ENCODE data around the gene TSC1. TPM values are rescaled to one million over a fixed set of nuclear protein-coding genes. Genes with fewer than 3 reads are reported as not detected.

The TSC1 gene
- total and polyA plus RNA-seq, 4 donors = 43.6 to 48.8 (median 47.3) TPM

DNA sequence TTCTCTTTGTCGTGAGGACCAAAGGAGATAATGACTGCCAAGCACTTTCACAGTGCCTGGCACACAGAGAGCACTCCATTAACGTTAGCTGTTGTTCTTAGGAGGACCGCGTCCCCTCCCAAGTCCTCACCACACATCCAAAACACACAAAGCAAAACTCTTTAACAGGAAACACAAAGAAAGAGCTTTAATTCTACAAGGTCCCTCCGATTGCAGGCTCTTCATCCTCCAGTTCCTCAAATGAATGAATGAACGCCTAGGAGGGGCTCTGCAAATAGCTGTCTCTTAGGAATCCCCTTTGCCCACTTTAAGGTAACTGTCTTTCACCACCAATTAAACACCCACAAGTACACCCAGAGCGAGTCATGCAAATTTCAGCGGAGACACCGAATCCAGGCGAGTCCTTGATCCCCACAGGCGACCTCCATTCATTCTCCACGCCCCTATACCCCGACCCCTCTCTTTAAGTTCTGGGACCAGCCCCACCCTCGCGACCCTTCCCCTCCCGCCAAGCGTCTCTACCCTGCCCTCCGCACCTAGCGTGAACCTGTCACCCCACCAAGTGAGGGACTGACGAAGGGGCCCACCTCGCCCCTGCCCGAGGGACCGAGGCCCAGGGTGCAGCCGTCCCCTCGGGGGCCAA is 644 bp downstream of the TSC1 start:
- peak in 2 of 6 donors; percentile 1 to 20 for DNase-seq (ENCODE audit: low read depth in 4 of 6, low spot score in 6 of 6)
- H3K36me3 ChIP-seq (ENCODE audit: control insufficient read depth, insufficient read depth, low read length) = peaks cover 2% of the 10 kb centered on the region
- no peaks in the 10 kb centered on the region for H3K9me3 ChIP-seq (ENCODE audit: control insufficient read depth, insufficient read depth, low read length)
- H3K4me3 ChIP-seq (ENCODE audit: low read depth, low read length) = peak overlapping the region; percentile 97
- H3K4me1 ChIP-seq (ENCODE audit: control insufficient read depth, insufficient read depth, low read length) = peaks cover 11% of the 10 kb centered on the region
- no peaks in the 10 kb centered on the region for H3K27me3 ChIP-seq (ENCODE audit: control insufficient read depth, insufficient read depth, low read length)
- H3K27ac ChIP-seq (ENCODE audit: low read depth, low read length) = peak overlapping the region; percentile 100
- 0% methylated on average over 21 of the region's 25 CpGs for WGBS (ENCODE audit: insufficient coverage)

- no CpG with 5 or more reads among the region's 5 CpGs for WGBS (ENCODE audit: insufficient coverage)
- H3K9me3 ChIP-seq (ENCODE audit: control insufficient read depth, insufficient read depth, low read length) = no peaks in the 10 kb centered on the region
- no peak overlapping the region for H3K4me3 ChIP-seq (ENCODE audit: low read depth, low read length)
- peak in 1 of 6 donors; percentile 22 for DNase-seq (ENCODE audit: low read depth in 4 of 6, low spot score in 6 of 6)
- no peaks in the 10 kb centered on the region for H3K27me3 ChIP-seq (ENCODE audit: control insufficient read depth, insufficient read depth, low read length)
- no peak overlapping the region for H3K27ac ChIP-seq (ENCODE audit: low read depth, low read length)
- H3K36me3 ChIP-seq (ENCODE audit: control insufficient read depth, insufficient read depth, low read length) = peaks cover 2% of the 10 kb centered on the region
- peaks cover 11% of the 10 kb centered on the region for H3K4me1 ChIP-seq (ENCODE audit: control insufficient read depth, insufficient read depth, low read length)
These were observed 1.8 kb downstream of the TSC1 start for GRCh38 chr9:132942541-132943182.

DNA sequence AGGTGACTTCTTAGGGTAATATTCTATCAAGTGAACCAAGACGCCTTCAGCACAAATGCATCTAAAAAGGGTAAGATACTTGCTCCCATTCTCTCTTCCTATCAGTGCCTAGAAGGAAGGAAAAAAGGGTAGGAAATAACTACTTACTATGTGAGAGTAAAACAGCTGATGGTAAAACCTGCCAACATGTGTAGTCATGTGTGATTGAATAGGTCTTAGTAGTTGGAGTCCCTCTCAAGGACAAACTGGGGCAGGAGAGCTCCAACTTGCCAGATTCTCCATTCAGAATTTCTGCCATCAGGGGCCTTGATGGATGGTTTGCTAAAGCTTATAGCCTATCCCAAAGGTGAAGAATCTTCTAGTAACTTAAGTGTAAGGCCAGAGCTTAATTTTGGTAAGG is 5.2 kb downstream of the TSC1 start:
- WGBS (ENCODE audit: insufficient coverage) = no CpG with 5 or more reads among the region's 1 CpG
- no peak overlapping the region for H3K4me3 ChIP-seq (ENCODE audit: low read depth, low read length)
- no peak overlapping the region for H3K27ac ChIP-seq (ENCODE audit: low read depth, low read length)
- H3K36me3 ChIP-seq (ENCODE audit: control insufficient read depth, insufficient read depth, low read length) = peaks cover 1% of the 10 kb centered on the region
- H3K9me3 ChIP-seq (ENCODE audit: control insufficient read depth, insufficient read depth, low read length) = no peaks in the 10 kb centered on the region
- DNase-seq (ENCODE audit: low read depth in 4 of 6, low spot score in 6 of 6) = no peak
- no peaks in the 10 kb centered on the region for H3K27me3 ChIP-seq (ENCODE audit: control insufficient read depth, insufficient read depth, low read length)
- peaks cover 7% of the 10 kb centered on the region for H3K4me1 ChIP-seq (ENCODE audit: control insufficient read depth, insufficient read depth, low read length)

DNA sequence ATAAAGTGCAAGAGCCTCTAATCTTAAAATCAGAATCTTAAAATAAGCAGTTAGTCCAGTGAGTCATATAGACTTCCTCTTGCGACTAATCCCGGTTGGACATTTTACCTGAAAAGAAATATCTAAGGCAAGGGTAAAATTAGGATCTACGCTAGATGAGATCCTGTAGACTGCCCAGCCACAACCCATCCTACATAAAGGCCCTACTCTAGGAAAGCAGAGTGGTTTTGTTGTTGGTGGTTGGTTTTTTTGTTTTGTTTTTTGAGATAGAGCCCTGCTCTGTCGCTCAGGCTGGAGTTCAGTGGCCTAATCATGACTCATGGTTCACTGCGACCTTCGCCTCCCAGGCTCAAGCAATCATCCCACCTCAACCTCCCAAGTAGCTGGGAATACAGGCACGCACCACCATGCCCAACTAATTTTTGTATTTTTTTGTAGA is 6.9 kb downstream of the TSC1 start:
- no peaks in the 10 kb centered on the region for H3K4me1 ChIP-seq (ENCODE audit: control insufficient read depth, insufficient read depth, low read length)
- no peaks in the 10 kb centered on the region for H3K9me3 ChIP-seq (ENCODE audit: control insufficient read depth, insufficient read depth, low read length)
- no peak overlapping the region for H3K4me3 ChIP-seq (ENCODE audit: low read depth, low read length)
- peaks cover 2% of the 10 kb centered on the region for H3K36me3 ChIP-seq (ENCODE audit: control insufficient read depth, insufficient read depth, low read length)
- no peak overlapping the region for H3K27ac ChIP-seq (ENCODE audit: low read depth, low read length)
- no peaks in the 10 kb centered on the region for H3K27me3 ChIP-seq (ENCODE audit: control insufficient read depth, insufficient read depth, low read length)
- WGBS (ENCODE audit: insufficient coverage) = 100% methylated on average over 3 of the region's 7 CpGs
- no peak for DNase-seq (ENCODE audit: low read depth in 4 of 6, low spot score in 6 of 6)

DNA sequence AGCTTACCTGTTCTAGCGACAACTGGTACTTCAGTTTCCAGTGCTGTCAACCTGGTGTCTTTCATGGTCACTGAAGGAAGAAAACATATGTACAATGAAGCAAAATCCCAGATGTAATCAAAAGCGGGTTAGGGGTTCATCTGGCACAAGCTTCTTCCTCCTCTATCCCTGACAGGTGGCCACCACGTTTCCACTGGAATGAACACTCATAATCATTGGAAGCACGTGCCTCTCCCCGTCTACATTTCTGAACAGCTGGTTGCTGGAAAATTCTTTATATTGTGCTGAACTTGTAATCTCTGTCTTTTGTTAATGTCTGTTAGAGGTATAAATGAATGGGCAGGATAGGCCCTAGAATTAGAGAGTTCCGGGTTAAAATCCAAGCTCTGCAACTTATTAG is 9.4 kb downstream of the TSC1 start:
- Histone ChIP-seq H3K36me3 (ENCODE audit: control insufficient read depth, insufficient read depth, low read length) (peaks cover 7% of the 10 kb centered on the region), H3K4me1 (ENCODE audit: control insufficient read depth, insufficient read depth, low read length) (no peaks in the 10 kb centered on the region), H3K9me3 (ENCODE audit: control insufficient read depth, insufficient read depth, low read length) (no peaks in the 10 kb centered on the region), H3K27me3 (ENCODE audit: control insufficient read depth, insufficient read depth, low read length) (no peaks in the 10 kb centered on the region), H3K27ac (ENCODE audit: low read depth, low read length) (no peak overlapping the region), H3K4me3 (ENCODE audit: low read depth, low read length) (no peak overlapping the region)
- DNase-seq (ENCODE audit: low read depth in 4 of 6, low spot score in 6 of 6) = peak in 1 of 6 donors; percentile 4
- WGBS (ENCODE audit: insufficient coverage) = 60% methylated on average over 1 of the region's 6 CpGs

- Histone ChIP-seq H3K27me3 (ENCODE audit: control insufficient read depth, insufficient read depth, low read length) (no peaks in the 10 kb centered on the region), H3K36me3 (ENCODE audit: control insufficient read depth, insufficient read depth, low read length) (peaks cover 22% of the 10 kb centered on the region), H3K27ac (ENCODE audit: low read depth, low read length) (no peak overlapping the region), H3K4me3 (ENCODE audit: low read depth, low read length) (no peak overlapping the region), H3K9me3 (ENCODE audit: control insufficient read depth, insufficient read depth, low read length) (no peaks in the 10 kb centered on the region), H3K4me1 (ENCODE audit: control insufficient read depth, insufficient read depth, low read length) (no peaks in the 10 kb centered on the region)
- 97% methylated on average over 3 of the region's 9 CpGs for WGBS (ENCODE audit: insufficient coverage)
- peak in 1 of 6 donors; percentile 3 for DNase-seq (ENCODE audit: low read depth in 4 of 6, low spot score in 6 of 6)
These were observed 13.2 kb downstream of the TSC1 start for GRCh38 chr9:132931178-132931735.

DNA sequence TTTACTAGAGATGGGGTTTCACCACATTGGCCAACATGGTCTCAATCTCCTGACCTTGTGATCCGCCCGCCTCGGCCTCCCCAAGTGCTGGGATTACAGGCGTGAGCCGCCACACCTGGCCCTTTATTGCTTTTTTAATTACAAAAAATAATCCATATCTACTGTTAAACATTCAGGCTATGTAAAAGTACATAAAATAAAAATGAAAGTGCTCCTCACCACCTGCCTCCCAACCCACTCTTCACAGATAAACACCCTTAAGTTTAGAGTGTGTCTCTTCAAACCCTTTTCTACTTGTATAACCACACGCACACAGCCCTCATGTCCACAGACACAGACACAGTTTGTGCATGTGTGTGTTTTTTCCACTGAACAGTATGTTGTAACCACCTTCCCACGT is 16.7 kb downstream of the TSC1 start:
- H3K27ac ChIP-seq (ENCODE audit: low read depth, low read length) = no peak overlapping the region
- no peaks in the 10 kb centered on the region for H3K9me3 ChIP-seq (ENCODE audit: control insufficient read depth, insufficient read depth, low read length)
- peaks cover 25% of the 10 kb centered on the region for H3K36me3 ChIP-seq (ENCODE audit: control insufficient read depth, insufficient read depth, low read length)
- H3K27me3 ChIP-seq (ENCODE audit: control insufficient read depth, insufficient read depth, low read length) = no peaks in the 10 kb centered on the region
- H3K4me1 ChIP-seq (ENCODE audit: control insufficient read depth, insufficient read depth, low read length) = no peaks in the 10 kb centered on the region
- no peak overlapping the region for H3K4me3 ChIP-seq (ENCODE audit: low read depth, low read length)
- DNase-seq (ENCODE audit: low read depth in 4 of 6, low spot score in 6 of 6) = no peak
- WGBS (ENCODE audit: insufficient coverage) = 100% methylated on average over 3 of the region's 7 CpGs

DNA sequence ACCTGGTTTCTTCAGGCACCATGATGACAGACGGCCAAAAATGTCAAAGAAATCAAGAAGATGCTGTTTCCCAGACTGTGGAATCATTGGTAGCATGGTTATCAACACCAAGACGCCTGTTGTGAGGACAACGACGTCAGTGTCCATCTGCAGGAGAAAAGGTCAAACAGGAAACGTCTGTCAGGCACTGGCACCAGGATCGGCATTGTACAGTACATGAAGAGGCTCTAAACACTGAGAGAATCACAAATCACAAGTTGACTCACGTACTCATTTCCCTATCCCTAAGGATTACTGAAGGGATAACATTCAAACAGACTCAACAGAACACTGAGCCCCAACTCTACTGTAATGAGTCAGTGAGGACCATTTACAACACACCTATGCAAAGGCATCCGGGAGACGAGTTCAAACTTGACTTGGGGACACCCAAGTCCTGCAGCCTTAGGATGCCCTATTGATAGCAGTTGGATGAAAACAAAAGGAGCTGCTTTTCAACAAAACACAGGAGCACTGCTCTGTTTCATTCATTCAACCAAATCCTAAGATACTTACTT is 21.0 kb downstream of the TSC1 start:
- WGBS (ENCODE audit: insufficient coverage) = 87% methylated on average over 7 of the region's 9 CpGs
- DNase-seq (ENCODE audit: low read depth in 4 of 6, low spot score in 6 of 6) = no peak
- H3K9me3 ChIP-seq (ENCODE audit: control insufficient read depth, insufficient read depth, low read length) = no peaks in the 10 kb centered on the region
- H3K27me3 ChIP-seq (ENCODE audit: control insufficient read depth, insufficient read depth, low read length) = no peaks in the 10 kb centered on the region
- peaks cover 42% of the 10 kb centered on the region for H3K36me3 ChIP-seq (ENCODE audit: control insufficient read depth, insufficient read depth, low read length)
- H3K4me3 ChIP-seq (ENCODE audit: low read depth, low read length) = no peak overlapping the region
- H3K27ac ChIP-seq (ENCODE audit: low read depth, low read length) = no peak overlapping the region
- H3K4me1 ChIP-seq (ENCODE audit: control insufficient read depth, insufficient read depth, low read length) = no peaks in the 10 kb centered on the region

DNA sequence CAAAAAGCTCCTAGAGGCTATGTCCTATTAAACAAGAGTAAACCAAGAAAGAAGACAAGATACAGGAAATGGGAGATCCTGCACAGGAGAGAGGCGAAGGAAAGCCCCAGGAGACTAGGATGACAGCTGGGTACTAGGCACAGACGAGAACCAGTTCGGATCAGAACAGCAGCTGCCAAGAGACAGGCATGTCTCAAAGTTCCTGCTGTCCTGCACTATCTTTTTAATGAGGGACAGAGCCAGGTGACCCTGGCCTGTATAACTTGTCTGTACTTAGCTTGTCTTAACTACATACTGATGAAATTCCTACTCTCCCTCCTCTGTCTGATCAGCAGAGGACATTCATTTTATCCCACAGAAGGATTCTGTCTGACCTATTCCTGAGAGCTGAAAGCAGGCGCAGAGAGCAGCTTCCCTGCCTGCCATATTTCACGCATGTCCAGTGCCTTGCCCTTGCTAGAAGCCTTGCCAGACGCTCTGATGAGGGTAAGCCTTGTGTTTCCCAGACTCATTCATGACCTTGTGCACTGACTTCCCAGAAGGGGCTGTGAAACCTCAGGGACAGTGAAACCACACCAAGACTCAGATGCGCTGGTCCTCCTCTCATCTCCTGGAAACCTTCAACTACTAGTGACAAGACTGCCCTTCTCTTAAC is 24.7 kb downstream of the TSC1 start:
- no peak for DNase-seq (ENCODE audit: low read depth in 4 of 6, low spot score in 6 of 6)

More for the DNA sequence above, 24.7 kb downstream of the TSC1 start:
- H3K27me3 ChIP-seq (ENCODE audit: control insufficient read depth, insufficient read depth, low read length) = no peaks in the 10 kb centered on the region
- H3K4me1 ChIP-seq (ENCODE audit: control insufficient read depth, insufficient read depth, low read length) = no peaks in the 10 kb centered on the region
- H3K36me3 ChIP-seq (ENCODE audit: control insufficient read depth, insufficient read depth, low read length) = peaks cover 30% of the 10 kb centered on the region
- 98% methylated on average over 7 of the region's 7 CpGs for WGBS (ENCODE audit: insufficient coverage)
- no peak overlapping the region for H3K4me3 ChIP-seq (ENCODE audit: low read depth, low read length)
- no peaks in the 10 kb centered on the region for H3K9me3 ChIP-seq (ENCODE audit: control insufficient read depth, insufficient read depth, low read length)
- H3K27ac ChIP-seq (ENCODE audit: low read depth, low read length) = no peak overlapping the region

Measured in spinal cord (tissue), 10 donors.